Measurements from ENCODE around the gene GAGE13.
"Not testable (repeated sequence)": the region's sequence is repeated elsewhere in the genome, so short reads cannot be mapped to it uniquely, and the experiment has no call there.

GAGE13 gene

GRCh38 chrX:49291615-49292337, 39.6 kb upstream of the GAGE13 start:
- DNase-seq (ENCODE audit: low read depth): peak; percentile 74
- H3K4me3 ChIP-seq (ENCODE audit: low read depth, low read length): no peak overlapping the region
- TF ChIP-seq MAX (IDR thresholded peaks at IDR 0.05; ENCODE audit: low read depth, low read length) (no peak), CTCF (IDR thresholded peaks at IDR 0.05; ENCODE audit: low read depth, low read length) (peak; percentile 64)

- DNase-seq (ENCODE audit: low read depth): no peak
- no peak for TF ChIP-seq MAX (IDR thresholded peaks at IDR 0.05; ENCODE audit: low read depth, low read length)
- H3K4me3 ChIP-seq (ENCODE audit: low read depth, low read length): no peak overlapping the region
Measured at GRCh38 chrX:49292400-49293362, 38.7 kb upstream of the GAGE13 start.

- not testable (repeated sequence) for DNase-seq (ENCODE audit: low read depth); H3K4me3 ChIP-seq (ENCODE audit: low read depth, low read length)
Measured at GRCh38 chrX:49299293-49299692, 32.1 kb upstream of the GAGE13 start.

GRCh38 chrX:49300703-49301102, 30.7 kb upstream of the GAGE13 start:
- no peak for DNase-seq (ENCODE audit: low read depth)
- no peak for TF ChIP-seq POLR2A (IDR thresholded peaks at IDR 0.05; ENCODE audit: extremely low read depth, insufficient read length)
- TF ChIP-seq MYC (IDR thresholded peaks at IDR 0.05; ENCODE audit: low read depth, low read length): no peak
- TF ChIP-seq MAX (IDR thresholded peaks at IDR 0.05; ENCODE audit: low read depth, low read length): no peak
- no peak for TF ChIP-seq CTCF (IDR thresholded peaks at IDR 0.05; ENCODE audit: low read depth, low read length)
- no peak overlapping the region for H3K4me3 ChIP-seq (ENCODE audit: low read depth, low read length)

GRCh38 chrX:49303346-49303745, 28.0 kb upstream of the GAGE13 start, which contains the start of gene GAGE10:
Gene GAGE10 (plus strand): TSS chrX:49303646. CDS start chrX:49304860, 1,214 bp downstream.
- TF ChIP-seq CTCF (IDR thresholded peaks at IDR 0.05; ENCODE audit: low read depth, low read length): no peak
- TF ChIP-seq MYC (IDR thresholded peaks at IDR 0.05; ENCODE audit: low read depth, low read length): no peak
- TF ChIP-seq MAX (IDR thresholded peaks at IDR 0.05; ENCODE audit: low read depth, low read length): no peak
- TF ChIP-seq POLR2A (IDR thresholded peaks at IDR 0.05; ENCODE audit: extremely low read depth, insufficient read length): no peak
- DNase-seq (ENCODE audit: low read depth): no peak
- H3K4me3 ChIP-seq (ENCODE audit: low read depth, low read length): no peak within 1 kb of the TSS

GRCh38 chrX:49307775-49308174, 23.6 kb upstream of the GAGE13 start:
- H3K4me3 ChIP-seq (ENCODE audit: low read depth, low read length); DNase-seq (ENCODE audit: low read depth): not testable (repeated sequence)

- no peak for TF ChIP-seq MYC (IDR thresholded peaks at IDR 0.05; ENCODE audit: low read depth, low read length)
- TF ChIP-seq MAX (IDR thresholded peaks at IDR 0.05; ENCODE audit: low read depth, low read length): no peak
- TF ChIP-seq CTCF (IDR thresholded peaks at IDR 0.05; ENCODE audit: low read depth, low read length): no peak
- no peak for TF ChIP-seq POLR2A (IDR thresholded peaks at IDR 0.05; ENCODE audit: extremely low read depth, insufficient read length)
- DNase-seq (ENCODE audit: low read depth): peak; percentile 34
- H3K4me3 ChIP-seq (ENCODE audit: low read depth, low read length): no peak overlapping the region
Measured at GRCh38 chrX:49308604-49309269, 22.6 kb upstream of the GAGE13 start.
